Measurements from ENCODE around the gene PMCH.

Gene PMCH

DNA sequence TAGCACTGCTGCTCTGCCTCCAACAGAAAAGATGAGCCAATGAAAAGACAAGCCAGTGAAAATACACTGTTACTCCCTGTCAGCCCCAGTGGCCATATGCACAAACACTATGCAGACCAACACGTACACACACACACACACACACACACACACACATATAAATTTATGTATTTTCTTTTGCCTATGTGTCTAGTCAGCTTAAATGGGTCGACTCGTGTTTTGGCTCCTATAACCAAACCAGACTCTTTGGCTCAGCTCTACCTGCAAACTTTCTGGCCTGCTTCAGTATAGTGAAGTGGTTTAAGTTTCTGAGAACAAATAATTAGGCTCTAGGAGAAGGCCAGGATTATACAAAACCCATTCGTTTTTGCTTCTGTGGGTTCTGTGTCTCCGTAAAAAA, 30.3 kb upstream of the PMCH start:
- H3K4me2 ChIP-seq: no peak overlapping the region
- no peak overlapping the region for H2AFZ ChIP-seq (ENCODE audit: low read depth)
- no peaks in the 10 kb centered on the region for H3K36me3 ChIP-seq (ENCODE audit: insufficient read depth)
- no peak overlapping the region for H3K27ac ChIP-seq
- H4K20me1 ChIP-seq (ENCODE audit: insufficient read depth): no peaks in the 10 kb centered on the region
- H3K4me1 ChIP-seq (ENCODE audit: low read depth, poor library complexity, severe bottlenecking): no peaks in the 10 kb centered on the region
- H3K27me3 ChIP-seq (ENCODE audit: insufficient read depth, low read depth): no peaks in the 10 kb centered on the region
- no peak overlapping the region for H3K9ac ChIP-seq
- TF ChIP-seq, protein P1, sequence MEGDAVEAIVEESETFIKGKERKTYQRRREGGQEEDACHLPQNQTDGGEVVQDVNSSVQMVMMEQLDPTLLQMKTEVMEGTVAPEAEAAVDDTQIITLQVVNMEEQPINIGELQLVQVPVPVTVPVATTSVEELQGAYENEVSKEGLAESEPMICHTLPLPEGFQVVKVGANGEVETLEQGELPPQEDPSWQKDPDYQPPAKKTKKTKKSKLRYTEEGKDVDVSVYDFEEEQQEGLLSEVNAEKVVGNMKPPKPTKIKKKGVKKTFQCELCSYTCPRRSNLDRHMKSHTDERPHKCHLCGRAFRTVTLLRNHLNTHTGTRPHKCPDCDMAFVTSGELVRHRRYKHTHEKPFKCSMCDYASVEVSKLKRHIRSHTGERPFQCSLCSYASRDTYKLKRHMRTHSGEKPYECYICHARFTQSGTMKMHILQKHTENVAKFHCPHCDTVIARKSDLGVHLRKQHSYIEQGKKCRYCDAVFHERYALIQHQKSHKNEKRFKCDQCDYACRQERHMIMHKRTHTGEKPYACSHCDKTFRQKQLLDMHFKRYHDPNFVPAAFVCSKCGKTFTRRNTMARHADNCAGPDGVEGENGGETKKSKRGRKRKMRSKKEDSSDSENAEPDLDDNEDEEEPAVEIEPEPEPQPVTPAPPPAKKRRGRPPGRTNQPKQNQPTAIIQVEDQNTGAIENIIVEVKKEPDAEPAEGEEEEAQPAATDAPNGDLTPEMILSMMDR (conservative IDR thresholded peaks at IDR 0.05; ENCODE audit: low read depth, low read length): no peak
- H3K79me2 ChIP-seq (ENCODE audit: insufficient read depth, low read depth): no peaks in the 10 kb centered on the region
- no peak overlapping the region for H3K4me3 ChIP-seq (IDR thresholded peaks at IDR 0.05; ENCODE audit: insufficient read depth, low read depth, low read length)

DNA sequence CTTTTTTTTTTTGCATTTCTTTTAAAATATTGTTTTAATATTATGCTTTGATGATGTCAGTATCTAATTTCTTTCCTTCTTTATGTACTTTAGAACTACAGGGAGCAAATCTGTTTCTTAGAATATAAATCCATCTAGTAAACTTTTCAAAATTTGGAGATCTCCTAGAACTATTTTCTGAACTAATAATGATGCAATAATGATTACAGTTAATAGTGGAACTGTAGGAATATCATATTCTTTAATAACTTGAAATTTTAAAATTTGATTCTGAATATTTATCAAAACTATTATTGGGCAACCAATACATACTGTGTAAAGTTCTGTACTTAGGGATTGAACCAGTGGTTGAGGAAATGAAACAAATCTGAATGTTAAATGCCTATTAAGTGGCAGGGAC, 23.1 kb upstream of the PMCH start:
- Histone ChIP-seq H3K27ac (no peak overlapping the region), H3K36me3 (ENCODE audit: insufficient read depth) (no peaks in the 10 kb centered on the region), H4K20me1 (ENCODE audit: insufficient read depth) (no peaks in the 10 kb centered on the region), H3K4me3 (IDR thresholded peaks at IDR 0.05; ENCODE audit: insufficient read depth, low read depth, low read length) (no peak overlapping the region), H3K27me3 (ENCODE audit: insufficient read depth, low read depth) (no peaks in the 10 kb centered on the region), H3K79me2 (ENCODE audit: insufficient read depth, low read depth) (no peaks in the 10 kb centered on the region), H3K9ac (no peak overlapping the region), H3K4me1 (ENCODE audit: low read depth, poor library complexity, severe bottlenecking) (no peaks in the 10 kb centered on the region), H2AFZ (ENCODE audit: low read depth) (no peak overlapping the region), H3K4me2 (no peak overlapping the region)
- TF ChIP-seq, protein P1 (conservative IDR thresholded peaks at IDR 0.05; ENCODE audit: low read depth, low read length): no peak

DNA sequence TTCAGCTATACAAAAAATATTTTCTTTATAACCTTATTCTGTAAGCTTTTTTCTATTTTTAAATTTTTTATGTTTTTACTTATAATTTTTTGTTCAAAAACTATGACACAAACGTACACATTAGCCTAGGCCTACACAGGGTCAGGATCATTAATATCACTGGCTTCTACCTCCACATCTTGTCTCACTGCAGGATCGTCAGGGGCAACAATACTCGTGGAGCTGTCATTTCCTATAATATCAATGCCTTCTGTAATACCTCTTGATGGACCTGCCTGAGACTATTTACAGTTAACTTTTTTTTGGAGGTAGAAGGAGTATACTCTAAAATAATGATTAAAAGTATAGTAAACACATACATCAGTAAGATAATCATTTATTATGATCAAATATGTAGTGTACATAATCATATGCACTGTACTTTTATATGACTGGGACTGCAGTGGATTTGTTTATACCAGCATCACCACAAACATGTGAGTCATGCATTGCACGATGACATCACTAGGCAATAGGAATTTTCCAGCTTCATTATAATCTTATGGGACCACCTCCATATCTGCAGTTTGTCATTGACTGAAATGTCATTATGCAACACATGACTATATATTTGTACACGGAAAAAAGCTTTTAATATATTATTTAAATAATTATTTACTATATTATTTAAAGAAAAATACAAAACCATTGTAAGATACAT, 18.5 kb upstream of the PMCH start:
- Histone ChIP-seq H3K79me2 (ENCODE audit: insufficient read depth, low read depth) (no peaks in the 10 kb centered on the region), H3K36me3 (ENCODE audit: insufficient read depth) (no peaks in the 10 kb centered on the region), H2AFZ (ENCODE audit: low read depth) (no peak overlapping the region), H3K9ac (no peak overlapping the region), H3K4me1 (ENCODE audit: low read depth, poor library complexity, severe bottlenecking) (no peaks in the 10 kb centered on the region), H3K27ac (no peak overlapping the region), H3K4me2 (no peak overlapping the region), H4K20me1 (ENCODE audit: insufficient read depth) (no peaks in the 10 kb centered on the region), H3K27me3 (ENCODE audit: insufficient read depth, low read depth) (no peaks in the 10 kb centered on the region), H3K4me3 (IDR thresholded peaks at IDR 0.05; ENCODE audit: insufficient read depth, low read depth, low read length) (no peak overlapping the region)
- TF ChIP-seq, protein P1 (conservative IDR thresholded peaks at IDR 0.05; ENCODE audit: low read depth, low read length): no peak

DNA sequence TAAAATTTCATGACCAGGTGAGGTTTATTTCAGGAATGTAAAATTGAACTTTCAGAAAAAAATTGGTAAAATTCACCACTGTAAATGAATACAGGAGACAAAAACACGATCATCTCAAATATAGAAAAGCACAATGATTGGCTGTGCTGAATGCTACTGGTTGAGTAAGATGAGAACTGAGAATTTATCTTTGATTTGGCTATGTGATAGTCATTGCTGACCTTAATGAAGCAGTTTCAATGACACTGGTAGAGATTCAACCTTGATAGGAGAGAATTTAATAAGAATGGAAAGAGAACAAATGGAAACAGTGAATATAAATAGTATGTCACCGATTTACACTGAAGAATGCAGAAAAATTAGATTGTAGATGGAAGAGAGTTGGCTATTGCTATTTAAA, 6.4 kb upstream of the PMCH start:
- Histone ChIP-seq H2AFZ (ENCODE audit: low read depth) (no peak overlapping the region), H3K36me3 (ENCODE audit: insufficient read depth) (no peaks in the 10 kb centered on the region), H3K79me2 (ENCODE audit: insufficient read depth, low read depth) (no peaks in the 10 kb centered on the region), H3K4me3 (IDR thresholded peaks at IDR 0.05; ENCODE audit: insufficient read depth, low read depth, low read length) (no peak overlapping the region), H3K4me2 (no peak overlapping the region), H4K20me1 (ENCODE audit: insufficient read depth) (no peaks in the 10 kb centered on the region), H3K9ac (no peak overlapping the region), H3K4me1 (ENCODE audit: low read depth, poor library complexity, severe bottlenecking) (no peaks in the 10 kb centered on the region), H3K27ac (no peak overlapping the region), H3K27me3 (ENCODE audit: insufficient read depth, low read depth) (no peaks in the 10 kb centered on the region)
- TF ChIP-seq, protein P1 (conservative IDR thresholded peaks at IDR 0.05; ENCODE audit: low read depth, low read length): no peak
